Activated T-cell treated with anti-CD3 and anti-CD28 coated beads for 24 hours (primary cell): Measurements from ENCODE around the gene TRIM67.
"Not testable (repeated sequence)": the region's sequence is repeated elsewhere in the genome, so short reads cannot be mapped to it uniquely, and the experiment has no call there.

Experiments
- DNase-seq: peaks from one replicate; pipeline ENCODE4 v3.0.0-alpha.2; 2020; ENCODE audit warnings: low read depth

Gene TRIM67

GRCh38 chr1:231161667-231162296 is at the start of gene TRIM67:
TRIM67 (plus strand) TSS chr1:231162058; CDS start chr1:231162970, 912 bp downstream.
- DNase-seq: no peak

GRCh38 chr1:231116738-231117137 is 45.1 kb upstream of the TRIM67 start:
- DNase-seq: no peak

- DNase-seq: no peak
Measured at GRCh38 chr1:231118704-231119453, 43.0 kb upstream of the TRIM67 start.

GRCh38 chr1:231121533-231121932 is 40.3 kb upstream of the TRIM67 start:
- DNase-seq: no peak

- no peak for DNase-seq
Measured at GRCh38 chr1:231122143-231122542, 39.7 kb upstream of the TRIM67 start.

GRCh38 chr1:231124746-231125145 is 37.1 kb upstream of the TRIM67 start:
- no peak for DNase-seq

- no peak for DNase-seq
Measured at GRCh38 chr1:231125972-231126580, 35.8 kb upstream of the TRIM67 start.

- DNase-seq: not testable (repeated sequence)
Measured at GRCh38 chr1:231127106-231127505, 34.8 kb upstream of the TRIM67 start.

- not testable (repeated sequence) for DNase-seq
Measured at GRCh38 chr1:231128471-231128870, 33.4 kb upstream of the TRIM67 start.

- no peak for DNase-seq
Measured at GRCh38 chr1:231130544-231130943, 31.3 kb upstream of the TRIM67 start.

- DNase-seq: not testable (repeated sequence)
Measured at GRCh38 chr1:231132591-231132990, 29.3 kb upstream of the TRIM67 start.

GRCh38 chr1:231134624-231135023 is 27.2 kb upstream of the TRIM67 start:
- DNase-seq: no peak

- DNase-seq: no peak
Measured at GRCh38 chr1:231138236-231138635, 23.6 kb upstream of the TRIM67 start.

GRCh38 chr1:231139125-231139649 is 22.7 kb upstream of the TRIM67 start:
- DNase-seq: no peak

GRCh38 chr1:231139659-231140654 is 21.9 kb upstream of the TRIM67 start:
- DNase-seq: no peak

GRCh38 chr1:231144416-231145193 is 17.3 kb upstream of the TRIM67 start:
- no peak for DNase-seq

GRCh38 chr1:231147896-231148295 is 14.0 kb upstream of the TRIM67 start:
- no peak for DNase-seq

GRCh38 chr1:231151811-231152210 is 10.0 kb upstream of the TRIM67 start:
- no peak for DNase-seq

- no peak for DNase-seq
Measured at GRCh38 chr1:231153726-231154125, 8.1 kb upstream of the TRIM67 start.

- no peak for DNase-seq
Measured at GRCh38 chr1:231155808-231156207, 6.0 kb upstream of the TRIM67 start.

GRCh38 chr1:231157311-231157710 is 4.5 kb upstream of the TRIM67 start:
- DNase-seq: no peak
